GM19035 (cell line): ENCODE results near the gene ZDHHC22.
A peak's percentile ranks its signal among the peaks of the same experiment; 100 is the strongest.

Experiments used
- ATAC-seq: cut with Tn5 transposase; IDR thresholded peaks from one replicate; pipeline ENCODE4 v1.9.1; 2021; ENCODE audit not compliant: unreplicated experiment

Gene ZDHHC22

GRCh38 chr14:77105145-77105939 lies 36.2 kb downstream of the ZDHHC22 start:
- no peak for ATAC-seq

GRCh38 chr14:77104393-77104792 lies 37.2 kb downstream of the ZDHHC22 start:
- ATAC-seq: no peak

GRCh38 chr14:77103951-77104350 lies 37.6 kb downstream of the ZDHHC22 start:
- ATAC-seq: no peak

GRCh38 chr14:77103475-77103874 lies 38.1 kb downstream of the ZDHHC22 start:
- no peak for ATAC-seq

GRCh38 chr14:77102154-77102553 lies 39.4 kb downstream of the ZDHHC22 start:
- no peak for ATAC-seq

GRCh38 chr14:77100961-77101360 lies 40.6 kb downstream of the ZDHHC22 start:
- no peak for ATAC-seq

GRCh38 chr14:77099425-77100167 lies 42.0 kb downstream of the ZDHHC22 start:
- ATAC-seq: no peak

GRCh38 chr14:77098529-77099353 lies 42.9 kb downstream of the ZDHHC22 start:
- no peak for ATAC-seq

- peak; percentile 91 for ATAC-seq
Observed at GRCh38 chr14:77097700-77098528, 43.7 kb downstream of the ZDHHC22 start, which contains the start of gene CIPC. Gene CIPC, plus strand, starts transcription at chr14:77098258. Its CDS starts 7,451 bp downstream, at chr14:77105709.

GRCh38 chr14:77097006-77097699 lies 44.4 kb downstream of the ZDHHC22 start:
- no peak for ATAC-seq

- ATAC-seq: no peak
Observed at GRCh38 chr14:77094672-77095284, 46.8 kb downstream of the ZDHHC22 start.

- ATAC-seq: no peak
Observed at GRCh38 chr14:77092676-77093075, 48.9 kb downstream of the ZDHHC22 start.

GRCh38 chr14:77091518-77091917 lies 50.1 kb downstream of the ZDHHC22 start:
- no peak for ATAC-seq

- no peak for ATAC-seq
Observed at GRCh38 chr14:77088645-77089044, 52.9 kb downstream of the ZDHHC22 start.

- no peak for ATAC-seq
Observed at GRCh38 chr14:77088219-77088618, 53.4 kb downstream of the ZDHHC22 start.

- ATAC-seq: no peak
Observed at GRCh38 chr14:77087631-77088030, 54.0 kb downstream of the ZDHHC22 start.

GRCh38 chr14:77086951-77087350 lies 54.6 kb downstream of the ZDHHC22 start:
- ATAC-seq: no peak

GRCh38 chr14:77086017-77086727 lies 55.4 kb downstream of the ZDHHC22 start:
- ATAC-seq: no peak

GRCh38 chr14:77085538-77085937 lies 56.1 kb downstream of the ZDHHC22 start:
- ATAC-seq: no peak
